ENCODE results near the gene ZNF609.

Gene ZNF609

DNA sequence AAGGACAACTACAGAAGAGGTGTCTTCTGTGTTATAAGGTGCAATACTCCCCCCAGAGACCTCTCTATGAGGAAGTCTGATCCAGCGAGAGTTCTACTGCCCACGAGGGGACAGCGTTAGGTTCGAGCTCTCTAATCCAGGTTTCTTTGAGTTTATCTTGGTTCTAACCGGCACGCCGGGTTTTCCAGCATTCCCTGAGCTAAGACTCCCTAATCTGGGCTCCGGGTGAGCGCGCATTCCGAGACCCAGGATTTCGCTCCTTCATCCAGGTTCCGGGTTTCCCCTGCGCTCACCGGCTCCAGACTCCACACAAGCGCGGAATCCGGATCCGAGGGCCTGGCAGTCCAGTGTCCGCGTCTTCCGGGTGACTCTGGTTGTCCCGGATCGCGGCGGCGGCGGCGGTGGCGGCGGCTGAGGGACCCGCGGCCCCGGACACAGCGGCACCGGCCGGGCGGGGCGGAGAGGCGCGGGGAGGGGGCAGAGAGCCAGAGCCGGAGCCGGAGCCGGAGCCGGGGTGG is at the start of gene ZNF609:
TSS of gene ZNF609 (plus strand) at position 373 of the 518 bp plus-strand sequence. CDS start 38,842 bp downstream, outside the sequence.
- DNase-seq (ENCODE audit: low spot score) = peak; percentile 95

DNA sequence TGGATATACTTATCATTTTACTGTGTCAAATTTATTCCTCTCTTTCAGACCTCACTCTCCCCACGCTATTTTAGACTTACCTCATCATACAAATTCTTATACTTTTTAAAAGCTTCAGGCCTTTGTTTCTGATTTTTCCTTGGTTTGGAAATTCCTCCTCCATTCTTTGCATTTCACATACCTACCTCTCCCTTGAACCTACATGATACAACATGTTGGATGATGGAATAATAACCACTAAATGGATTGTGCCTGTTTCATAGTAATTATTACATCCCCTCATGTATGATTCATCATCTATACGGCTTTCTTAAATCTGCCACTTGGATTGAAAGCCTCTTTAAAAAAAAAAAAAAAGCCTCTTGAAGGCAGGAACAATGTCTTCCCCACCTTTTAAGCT is 48.2 kb upstream of the ZNF609 start:
- no peak for DNase-seq (ENCODE audit: low spot score)

DNA sequence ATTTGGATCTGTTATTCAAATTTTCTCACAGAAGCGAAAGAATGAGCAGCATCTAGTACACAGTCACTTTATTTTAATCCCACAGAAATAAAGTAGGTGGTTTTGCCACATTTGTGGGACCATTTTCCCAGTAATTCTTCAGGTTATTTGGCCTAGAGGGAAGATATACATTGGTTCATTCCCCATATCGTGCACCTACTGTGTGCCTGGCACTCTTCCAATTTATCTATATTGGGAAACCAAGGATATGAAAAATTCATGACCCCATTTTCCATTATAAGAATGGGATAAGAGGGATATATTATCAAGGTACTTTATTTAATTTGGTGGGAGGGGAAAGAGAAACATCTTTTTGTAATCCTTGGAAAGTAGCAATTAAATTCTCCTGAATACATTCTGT is 37.7 kb upstream of the ZNF609 start:
- DNase-seq (ENCODE audit: low spot score) = no peak

DNA sequence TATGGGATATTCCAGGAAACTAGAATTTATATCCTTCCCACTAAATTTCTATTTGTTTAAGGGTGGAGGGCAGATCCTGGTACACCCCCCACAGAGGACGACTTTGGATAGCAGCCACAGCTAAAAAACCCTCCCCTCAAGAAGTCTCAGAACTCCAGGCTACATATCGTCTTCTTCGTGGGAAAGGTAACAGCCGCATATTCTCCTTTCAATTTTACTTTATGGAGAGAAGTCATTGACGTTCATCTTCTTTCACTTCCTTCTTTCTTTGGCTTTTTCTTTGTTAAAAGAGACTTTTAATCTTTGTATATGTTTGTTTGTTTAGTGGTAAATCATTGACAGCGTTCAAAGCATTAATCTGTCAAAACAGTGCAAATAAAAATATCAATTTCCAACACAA is 36.4 kb upstream of the ZNF609 start:
- DNase-seq (ENCODE audit: low spot score) = no peak

- DNase-seq (ENCODE audit: low spot score) = no peak
These were observed 35.2 kb upstream of the ZNF609 start for GRCh38 chr15:64425221-64425620.

DNA sequence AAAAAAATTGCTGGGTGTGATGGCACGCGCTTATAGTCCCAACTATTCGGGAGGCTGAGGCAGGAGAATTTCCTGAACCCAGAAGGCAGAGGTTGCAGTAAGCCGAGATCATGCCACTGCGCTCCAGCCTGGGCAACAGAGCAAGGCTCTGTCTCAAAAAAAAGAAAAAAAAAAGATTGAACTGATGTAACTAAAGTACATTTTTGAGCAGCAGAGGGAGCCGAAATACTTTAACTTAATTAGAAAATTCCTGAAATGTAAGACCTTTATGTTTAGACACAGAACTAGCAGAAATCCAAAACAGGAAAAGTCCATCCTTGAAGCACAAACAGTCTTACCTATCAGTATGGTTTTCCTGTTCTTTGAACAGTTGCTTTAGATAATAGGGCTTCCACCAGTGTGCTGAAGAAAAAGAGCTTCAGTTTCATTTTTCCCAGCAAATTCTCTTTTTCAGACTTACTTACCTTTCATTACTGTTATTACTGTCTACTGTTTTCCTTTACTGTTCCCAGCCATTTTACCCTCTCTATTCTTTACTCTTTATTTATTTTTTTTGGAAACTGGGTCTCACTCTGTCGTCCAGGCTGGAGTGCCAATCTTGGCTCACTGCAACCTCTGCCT is 33.4 kb upstream of the ZNF609 start:
- DNase-seq (ENCODE audit: low spot score) = no peak

DNA sequence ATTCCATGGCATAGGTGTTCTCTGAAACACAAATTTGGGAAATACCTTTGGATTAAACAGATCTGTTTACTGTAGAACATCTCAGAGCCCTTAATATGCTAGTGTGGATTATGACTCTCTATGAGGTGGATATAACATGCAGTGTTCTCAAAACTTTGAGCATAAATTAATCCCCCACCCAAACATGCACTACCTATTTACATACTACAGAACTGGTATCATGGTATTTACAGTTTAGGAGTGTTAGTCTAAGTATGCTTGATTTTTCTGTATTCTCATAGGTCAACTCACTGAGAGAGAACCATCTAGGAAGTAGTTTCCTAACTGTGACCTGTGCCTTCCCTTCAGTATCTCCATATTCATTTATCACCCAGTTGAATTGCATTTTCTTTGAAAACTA is 30.9 kb upstream of the ZNF609 start:
- DNase-seq (ENCODE audit: low spot score) = no peak

GRCh38 chr15:64430000-64430735 is 30.2 kb upstream of the ZNF609 start:
- no peak for DNase-seq (ENCODE audit: low spot score)

GRCh38 chr15:64437982-64438381 is 22.4 kb upstream of the ZNF609 start:
- no peak for DNase-seq (ENCODE audit: low spot score)

- no peak for DNase-seq (ENCODE audit: low spot score)
These were observed 21.5 kb upstream of the ZNF609 start for GRCh38 chr15:64438653-64439447.

- no peak for DNase-seq (ENCODE audit: low spot score)
These were observed 18.5 kb upstream of the ZNF609 start for GRCh38 chr15:64441852-64442251.

GRCh38 chr15:64443016-64443415 is 17.4 kb upstream of the ZNF609 start:
- DNase-seq (ENCODE audit: low spot score) = no peak

- DNase-seq (ENCODE audit: low spot score) = peak; percentile 89
These were observed 16.4 kb upstream of the ZNF609 start for GRCh38 chr15:64443747-64444621.

DNA sequence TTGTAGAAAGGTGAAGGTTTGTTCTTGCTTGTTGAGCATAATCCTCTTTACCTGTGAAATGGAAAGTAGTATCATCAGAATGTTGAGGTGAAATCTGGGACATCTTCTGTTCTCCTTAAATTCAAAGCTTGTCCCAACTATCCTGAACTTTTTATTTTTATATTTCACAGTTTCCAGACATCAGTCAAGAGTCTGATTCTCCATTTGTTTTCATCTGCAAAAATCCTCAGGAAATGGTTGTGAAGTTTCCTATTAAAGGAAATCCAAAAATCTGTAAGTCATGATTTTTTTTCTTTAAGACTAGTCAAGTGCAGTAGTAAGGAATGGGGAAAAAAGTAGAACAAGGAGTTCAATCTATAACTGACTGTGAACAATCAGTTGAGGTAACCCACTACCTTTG is 15.5 kb upstream of the ZNF609 start:
- no peak for DNase-seq (ENCODE audit: low spot score)

GRCh38 chr15:64447536-64448315 is 12.7 kb upstream of the ZNF609 start:
- DNase-seq (ENCODE audit: low spot score) = no peak

DNA sequence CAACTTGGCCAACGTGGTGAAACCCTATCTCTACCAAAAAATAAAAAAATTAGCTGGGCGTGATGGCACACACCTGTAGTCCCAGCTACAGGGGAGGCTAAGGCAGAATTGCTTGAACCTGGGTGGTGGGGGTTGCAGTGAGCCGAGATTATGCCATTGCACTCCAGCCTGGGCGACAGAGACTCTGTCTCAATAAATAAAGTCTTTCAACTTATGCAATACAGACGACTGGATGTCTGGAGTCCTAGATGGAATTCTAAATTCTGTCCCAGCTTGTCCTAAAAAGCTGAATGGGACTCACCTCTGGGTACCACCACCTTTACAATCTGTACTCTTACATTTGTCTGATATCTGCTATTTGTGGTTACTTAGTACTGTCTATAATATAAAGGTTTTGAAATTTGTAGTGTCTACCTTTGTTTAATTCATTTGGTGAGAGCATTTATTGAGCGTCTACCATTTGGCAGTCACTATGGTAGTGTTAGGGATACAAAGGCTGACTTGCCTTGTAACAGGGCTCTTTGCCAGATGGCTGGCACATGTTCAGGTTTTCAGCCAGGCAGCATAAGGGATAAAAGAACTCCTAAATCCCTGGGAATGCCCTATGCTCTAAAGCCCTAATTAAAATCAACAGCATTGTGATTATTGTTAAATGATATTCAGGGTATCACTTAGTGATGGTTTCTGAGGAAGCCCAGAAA is 7.2 kb upstream of the ZNF609 start:
- no peak for DNase-seq (ENCODE audit: low spot score)

DNA sequence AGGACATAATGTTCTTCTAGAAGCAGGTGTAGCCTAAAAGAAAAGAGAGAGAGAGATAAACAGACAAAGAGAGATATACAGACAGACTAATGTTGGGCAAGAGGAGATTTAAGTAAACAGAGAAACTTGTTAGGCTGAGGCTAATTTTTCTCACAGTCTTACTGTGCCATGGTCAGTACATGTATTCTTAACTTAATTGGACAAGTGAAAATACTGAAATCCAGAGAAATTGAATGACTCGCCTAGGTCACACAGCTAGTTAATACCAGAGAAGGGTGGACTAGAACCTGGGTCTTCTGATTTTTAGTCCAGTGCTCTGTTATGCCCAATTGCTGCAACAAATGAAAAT is 6.7 kb upstream of the ZNF609 start:
- no peak for DNase-seq (ENCODE audit: low spot score)

DNA sequence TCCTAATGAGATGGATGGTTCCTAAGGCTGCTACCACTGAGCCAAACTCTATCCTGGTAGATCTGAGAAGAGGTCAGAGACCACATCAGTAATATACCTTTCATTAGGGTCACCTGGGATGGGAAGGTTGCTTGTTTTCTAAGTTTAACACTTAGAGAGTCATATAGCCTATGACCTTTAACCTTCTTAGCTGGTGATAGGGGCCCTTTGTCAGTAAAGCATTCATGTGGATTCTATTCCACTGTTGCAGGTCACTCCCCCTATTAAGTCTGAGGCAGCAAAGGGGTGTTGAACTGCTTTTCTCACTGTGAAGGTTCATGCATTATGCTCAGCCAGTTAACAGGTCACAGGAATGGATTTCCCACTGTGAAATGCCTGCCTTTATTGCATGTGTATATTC is 6.1 kb upstream of the ZNF609 start:
- DNase-seq (ENCODE audit: low spot score) = no peak

DNA sequence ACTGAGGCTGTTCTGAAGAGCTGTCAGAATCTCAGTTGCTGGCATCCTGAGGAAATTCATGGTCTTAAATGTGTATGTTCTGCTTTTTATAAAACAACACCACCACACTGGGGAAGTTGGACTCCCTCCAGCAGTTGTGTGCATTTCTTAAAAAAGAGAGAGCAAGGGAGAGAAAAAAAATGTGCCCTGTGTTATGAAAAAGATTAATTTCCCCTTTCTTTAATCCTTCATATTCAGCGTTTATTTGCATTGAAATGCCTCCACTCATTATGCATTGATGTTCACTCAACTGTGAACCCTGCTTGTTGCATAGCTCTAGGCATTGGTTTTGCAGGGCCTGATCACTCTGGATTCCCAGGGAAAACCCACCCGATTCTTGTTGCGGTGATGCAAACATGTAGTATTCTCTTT is 4.4 kb upstream of the ZNF609 start:
- no peak for DNase-seq (ENCODE audit: low spot score)

DNA sequence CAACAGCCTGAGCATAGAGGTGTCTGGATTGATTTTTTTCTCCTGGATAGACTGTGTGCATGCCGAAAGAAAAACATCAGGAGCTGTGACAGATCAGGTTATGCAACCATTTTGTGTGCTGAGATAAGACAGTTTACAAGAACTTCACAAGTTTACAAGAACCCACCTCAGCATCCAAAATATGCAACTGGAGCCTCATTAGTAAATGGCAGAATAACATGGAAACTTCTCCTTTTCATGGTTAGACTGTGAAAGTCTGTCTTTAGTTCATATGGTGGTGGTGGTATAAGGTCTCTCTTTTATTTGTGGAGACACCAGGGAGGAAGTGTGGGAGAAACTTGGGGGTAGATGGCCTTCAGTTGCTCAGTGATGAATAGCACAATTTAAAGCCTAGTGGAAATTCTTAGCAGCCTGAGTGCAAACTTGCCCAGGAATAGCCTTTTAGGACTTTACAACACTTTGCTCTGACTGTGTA is 3.7 kb upstream of the ZNF609 start:
- no peak for DNase-seq (ENCODE audit: low spot score)
